GM10266 (cell line): Measurements from ENCODE around the gene SFRP4.

ENCODE experiments used
- DNase-seq: peaks from one replicate; pipeline ENCODE4 v3.0.0; 2012; ENCODE audit errors: extremely low spot score
- CTCF ChIP-seq: IDR thresholded peaks from 2 replicates; pipeline ENCODE4 v1.5.1; 2012; ENCODE audit warnings: mild to moderate bottlenecking, low read depth; ENCODE audit not compliant: control insufficient read depth, insufficient read depth; ENCODE audit errors: missing control alignments

The SFRP4 gene

GRCh38 chr7:37925620-37926019 is 9.0 kb upstream of the SFRP4 start:
- TF ChIP-seq CTCF, result no peak
- DNase-seq, result no peak

- TF ChIP-seq CTCF, result no peak
- no peak for DNase-seq
Observed at GRCh38 chr7:37924491-37925041, 7.9 kb upstream of the SFRP4 start.

GRCh38 chr7:37923996-37924395 is 7.4 kb upstream of the SFRP4 start:
- TF ChIP-seq CTCF, result no peak
- DNase-seq, result no peak

DNA sequence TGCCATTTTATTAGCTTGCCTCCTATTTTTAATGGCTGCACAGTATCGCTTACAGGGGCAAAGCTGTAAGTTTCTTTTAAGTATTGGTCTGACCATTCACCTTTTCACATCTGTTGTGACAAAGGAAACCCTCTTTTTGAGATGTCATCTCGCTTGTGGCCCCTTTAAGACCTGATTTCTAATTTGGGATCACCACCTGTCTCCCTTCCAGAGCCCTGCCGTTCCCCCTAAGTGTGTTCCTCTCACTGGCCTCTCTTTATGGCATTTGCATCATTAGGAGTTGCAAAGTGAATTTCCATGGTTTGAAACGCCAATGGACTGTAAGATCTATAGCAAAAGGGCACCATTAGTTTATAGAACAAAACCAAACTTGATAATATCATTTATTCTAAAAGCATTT is 5.3 kb upstream of the SFRP4 start:
- TF ChIP-seq CTCF, result no peak
- no peak for DNase-seq

GRCh38 chr7:37920849-37921805 is 4.5 kb upstream of the SFRP4 start:
- peak; percentile 43 for TF ChIP-seq CTCF
- no peak for DNase-seq

GRCh38 chr7:37920305-37920848 is 3.8 kb upstream of the SFRP4 start, which contains the start of gene EPDR1:
EPDR1 (plus strand) TSS chr7:37920640; CDS start chr7:37920940, 300 bp downstream.
- DNase-seq, result no peak
- TF ChIP-seq CTCF, result peak; percentile 37

DNA sequence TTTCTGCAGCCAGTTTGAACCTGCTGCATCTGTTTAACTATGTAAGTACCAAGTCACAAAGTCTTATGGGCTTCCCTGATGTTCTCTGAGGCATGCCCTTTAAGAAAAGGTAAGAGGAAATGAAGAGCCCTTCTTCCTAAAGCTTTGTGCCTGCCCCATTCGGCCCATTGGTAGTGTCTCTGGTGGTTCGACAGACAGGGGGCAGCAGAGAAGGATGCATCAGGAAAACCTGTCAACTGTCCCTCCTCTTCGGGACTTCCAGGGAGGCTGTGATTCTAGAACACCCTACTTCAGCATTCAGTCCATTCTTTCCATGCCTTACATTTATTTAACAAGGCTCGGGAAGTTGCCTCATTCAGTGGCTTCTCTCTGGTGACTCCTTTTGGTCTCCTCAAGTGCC is 1.9 kb upstream of the SFRP4 start:
- TF ChIP-seq CTCF, result peak; percentile 36
- DNase-seq, result no peak
